Activated CD4-positive, alpha-beta T cell treated with anti-CD3 and anti-CD28 coated beads, Interleukin-2, amount 50 U/mL, for 48 hours (primary cell): ENCODE measurements around the gene WSB1.

ENCODE experiments used
- DNase-seq, 2 experiments: peaks; one replicate each; pipeline ENCODE4 v3.0.0-alpha.2; 2020

The WSB1 gene

DNA sequence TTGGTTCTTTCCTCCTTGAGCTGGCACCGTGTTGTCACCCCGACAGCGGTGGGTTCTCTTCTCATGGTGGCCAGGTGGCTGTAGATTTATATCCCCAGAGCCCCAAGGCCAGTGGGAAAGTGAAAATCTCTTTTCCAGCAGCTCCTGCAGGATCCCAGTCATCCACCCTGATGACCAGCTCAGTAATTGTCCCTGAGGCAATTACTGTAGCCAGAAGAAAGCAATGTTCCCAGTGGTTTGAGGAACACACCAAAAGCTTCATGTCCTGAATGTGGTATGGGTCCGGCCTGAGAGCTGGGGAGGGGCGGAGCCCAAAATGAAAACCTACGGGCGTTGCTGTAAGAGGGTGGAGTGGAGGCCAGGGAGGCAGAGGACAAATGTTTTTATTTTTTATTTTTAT lies 69.0 kb downstream of the WSB1 start:
- DNase-seq = no peak

DNA sequence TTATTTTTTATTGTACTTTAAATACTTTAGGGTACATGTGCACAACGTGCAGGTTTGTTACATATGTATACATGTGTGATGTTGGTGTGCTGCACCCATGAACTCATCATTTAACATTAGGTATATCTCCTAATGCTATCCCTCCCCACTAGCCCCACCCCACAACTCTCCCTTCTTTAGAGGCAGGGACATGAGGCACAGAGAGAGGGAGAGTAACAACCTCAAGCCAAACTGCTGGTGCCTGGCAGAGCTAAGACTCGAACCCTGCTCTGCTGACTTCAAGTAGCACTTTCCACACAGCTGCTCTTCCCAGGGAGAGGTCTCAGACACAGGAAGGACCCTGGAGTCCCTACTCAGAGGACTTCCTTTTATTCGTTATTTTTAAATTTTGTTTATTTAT lies 69.4 kb downstream of the WSB1 start:
- DNase-seq = no peak
